ENCODE measurements around the gene PI16. TPM values are rescaled to one million over a fixed set of nuclear protein-coding genes. Genes with fewer than 3 reads are reported as not detected.

The PI16 gene, protein sequence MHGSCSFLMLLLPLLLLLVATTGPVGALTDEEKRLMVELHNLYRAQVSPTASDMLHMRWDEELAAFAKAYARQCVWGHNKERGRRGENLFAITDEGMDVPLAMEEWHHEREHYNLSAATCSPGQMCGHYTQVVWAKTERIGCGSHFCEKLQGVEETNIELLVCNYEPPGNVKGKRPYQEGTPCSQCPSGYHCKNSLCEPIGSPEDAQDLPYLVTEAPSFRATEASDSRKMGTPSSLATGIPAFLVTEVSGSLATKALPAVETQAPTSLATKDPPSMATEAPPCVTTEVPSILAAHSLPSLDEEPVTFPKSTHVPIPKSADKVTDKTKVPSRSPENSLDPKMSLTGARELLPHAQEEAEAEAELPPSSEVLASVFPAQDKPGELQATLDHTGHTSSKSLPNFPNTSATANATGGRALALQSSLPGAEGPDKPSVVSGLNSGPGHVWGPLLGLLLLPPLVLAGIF
- 1 to 10 TPM in 2 of 6 donors, under 1 TPM in 4; 0.23 to 6.9 (median 0.72) TPM for total RNA-seq
- polyA plus RNA-seq: 1 to 10 TPM; 3.0 to 7.3 TPM

DNA sequence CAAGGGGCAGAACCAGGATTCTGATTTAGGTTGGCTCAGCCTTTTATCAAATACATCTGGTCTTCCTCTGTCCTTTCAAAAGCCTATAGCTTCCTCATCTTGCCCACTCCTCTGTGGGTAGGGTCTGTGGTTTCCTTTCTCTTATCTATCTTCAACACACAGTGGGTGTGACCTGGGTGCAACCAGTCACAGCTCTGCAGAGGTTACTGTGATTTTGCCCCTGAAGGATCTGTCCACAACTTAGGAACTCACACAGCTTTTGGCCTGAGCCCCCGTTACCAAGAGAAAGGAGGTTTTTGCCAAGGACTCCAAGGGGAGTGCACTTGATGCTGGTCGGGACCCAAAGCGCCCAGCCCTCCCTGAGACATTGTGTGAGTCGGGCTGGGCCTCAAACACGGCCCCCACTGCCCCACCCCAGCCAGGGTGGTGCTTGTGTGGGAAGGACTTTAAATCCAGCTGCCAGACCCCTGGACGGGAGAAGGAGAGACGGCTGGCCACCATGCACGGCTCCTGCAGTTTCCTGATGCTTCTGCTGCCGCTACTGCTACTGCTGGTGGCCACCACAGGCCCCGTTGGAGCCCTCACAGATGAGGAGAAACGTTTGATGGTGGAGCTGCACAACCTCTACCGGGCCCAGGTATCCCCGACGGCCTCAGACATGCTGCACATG, at the start of gene PI16:
PI16 (plus strand) TSS at position 477 of the 670 bp plus-strand sequence; CDS start at position 500, 23 bp downstream.
- intact Hi-C loops (cut with DNase I): no loop called here
- ATAC-seq (no peak), FAIRE-seq (no peak), DNase-seq (no peak)
- Histone ChIP-seq H3K36me3 (no peaks in the 10 kb centered on the region), H3K4me1 (no peaks in the 10 kb centered on the region), H3K4me3 (no peak within 1 kb of the TSS), H3K27me3 (no peaks in the 10 kb centered on the region), H3K9me3 (no peaks in the 10 kb centered on the region), H3K27ac (no peak within 1 kb of the TSS)
- 80 to 82% methylated on average over 14 of the region's 14 CpGs for WGBS, 2 donors
- TF ChIP-seq, protein P1, sequence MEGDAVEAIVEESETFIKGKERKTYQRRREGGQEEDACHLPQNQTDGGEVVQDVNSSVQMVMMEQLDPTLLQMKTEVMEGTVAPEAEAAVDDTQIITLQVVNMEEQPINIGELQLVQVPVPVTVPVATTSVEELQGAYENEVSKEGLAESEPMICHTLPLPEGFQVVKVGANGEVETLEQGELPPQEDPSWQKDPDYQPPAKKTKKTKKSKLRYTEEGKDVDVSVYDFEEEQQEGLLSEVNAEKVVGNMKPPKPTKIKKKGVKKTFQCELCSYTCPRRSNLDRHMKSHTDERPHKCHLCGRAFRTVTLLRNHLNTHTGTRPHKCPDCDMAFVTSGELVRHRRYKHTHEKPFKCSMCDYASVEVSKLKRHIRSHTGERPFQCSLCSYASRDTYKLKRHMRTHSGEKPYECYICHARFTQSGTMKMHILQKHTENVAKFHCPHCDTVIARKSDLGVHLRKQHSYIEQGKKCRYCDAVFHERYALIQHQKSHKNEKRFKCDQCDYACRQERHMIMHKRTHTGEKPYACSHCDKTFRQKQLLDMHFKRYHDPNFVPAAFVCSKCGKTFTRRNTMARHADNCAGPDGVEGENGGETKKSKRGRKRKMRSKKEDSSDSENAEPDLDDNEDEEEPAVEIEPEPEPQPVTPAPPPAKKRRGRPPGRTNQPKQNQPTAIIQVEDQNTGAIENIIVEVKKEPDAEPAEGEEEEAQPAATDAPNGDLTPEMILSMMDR (IDR thresholded peaks at IDR 0.05): no peak

DNA sequence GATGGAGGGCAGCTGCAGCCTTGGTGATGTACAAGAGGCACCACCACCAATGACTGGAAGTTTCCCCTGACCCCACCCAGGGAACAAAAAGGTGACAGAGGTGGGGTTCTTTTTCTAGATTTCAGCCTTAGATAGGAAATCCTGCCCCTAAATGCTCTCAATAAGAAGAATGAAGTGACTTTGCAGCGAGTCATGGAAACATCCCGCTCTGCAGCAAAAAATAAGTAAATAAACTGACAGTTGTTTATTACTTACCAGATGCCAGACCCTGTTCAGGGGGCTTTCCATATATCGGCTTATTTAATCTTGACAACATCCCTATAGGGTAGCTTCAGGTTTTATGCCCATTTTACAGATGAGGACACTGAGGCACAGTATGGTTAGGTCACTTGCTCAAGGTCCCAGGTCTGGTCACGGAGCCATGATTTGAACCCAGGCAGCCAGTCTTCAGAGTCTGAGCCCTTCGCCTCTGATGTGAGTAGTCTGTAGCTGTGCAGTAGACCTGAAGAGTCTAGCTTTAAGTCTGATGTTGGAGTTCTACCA, 49.6 kb upstream of the PI16 start:
- ATAC-seq (no peak), FAIRE-seq (no peak), DNase-seq (no peak)
- WGBS, 2 donors: 97 to 100% methylated on average over 5 of the region's 5 CpGs
- no peaks in the 10 kb centered on the region for H3K27me3 ChIP-seq
- TF ChIP-seq, protein P1 (IDR thresholded peaks at IDR 0.05): no peak
- H3K4me3 ChIP-seq: no peak overlapping the region
- H3K4me1 ChIP-seq: peaks cover 27 to 36% (median 30%) of the 10 kb centered on the region in 3 donors
- intact Hi-C loops (cut with DNase I): loop anchor here in 1 of 3 donors (10.0 kb wide), 1 partner anchor 70 kb away; no protein-coding TSS in a partner anchor
- peak overlapping the region in 2 of 4 donors; percentile 80 to 81 for H3K27ac ChIP-seq
- H3K36me3 ChIP-seq: peaks cover 0 to 34% (median 9%) of the 10 kb centered on the region in 3 donors
- no peaks in the 10 kb centered on the region for H3K9me3 ChIP-seq

DNA sequence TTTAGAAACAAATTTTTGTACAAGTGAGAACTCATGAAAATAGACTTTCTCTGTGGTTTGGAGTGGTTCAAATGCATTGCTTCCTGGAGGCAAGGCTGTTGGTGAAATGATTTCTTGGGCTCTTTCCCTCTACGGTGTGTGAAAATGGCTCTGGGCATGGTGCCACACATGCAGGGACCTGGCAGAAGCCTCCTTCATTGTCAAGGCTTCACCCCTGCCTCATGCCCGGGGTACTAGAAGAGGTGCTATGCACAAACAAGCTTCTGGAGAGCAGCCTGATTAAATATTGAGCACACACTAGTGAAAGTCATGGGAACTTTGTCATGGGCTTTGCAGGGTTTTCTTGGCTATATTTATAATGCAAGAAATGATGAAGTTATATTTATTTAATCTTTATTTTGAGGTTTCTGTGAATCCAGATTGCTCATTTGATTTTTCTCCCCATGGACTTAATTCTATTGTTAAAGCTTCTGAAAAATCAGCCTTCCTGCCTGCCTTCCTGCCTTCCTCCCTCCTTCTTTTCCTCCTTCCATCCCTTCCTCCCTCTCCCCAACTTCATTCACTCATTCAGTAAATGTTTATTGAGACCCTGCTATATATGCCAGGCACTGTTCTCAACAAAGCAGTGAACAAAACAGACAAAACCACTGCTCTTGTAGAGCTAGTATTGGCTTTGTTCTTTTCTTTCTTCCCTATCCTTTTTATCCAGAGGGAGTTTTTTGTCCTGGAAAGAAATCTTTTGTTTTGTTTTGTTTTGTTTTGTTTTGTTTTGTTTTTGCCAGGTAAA, 47.8 kb upstream of the PI16 start:
- Histone ChIP-seq H3K27ac (peak overlapping the region; percentile 23 to 81 (median 70)), H3K36me3 (peaks cover 0 to 16% (median 0%) of the 10 kb centered on the region in 3 donors), H3K9me3 (no peaks in the 10 kb centered on the region), H3K27me3 (no peaks in the 10 kb centered on the region), H3K4me1 (peaks cover 27 to 36% (median 30%) of the 10 kb centered on the region in 3 donors), H3K4me3 (no peak overlapping the region)
- no peak for FAIRE-seq
- peak; percentile 87 to 95 (median 93) for DNase-seq
- peak; percentile 92 to 97 (median 94) for ATAC-seq
- WGBS, 2 donors: 0 to 8% methylated on average over 2 of the region's 2 CpGs
- intact Hi-C loops (cut with DNase I): loop anchor here in 1 of 3 donors (10.0 kb wide), 1 partner anchor 68 kb away; no protein-coding TSS in a partner anchor
- TF ChIP-seq, protein P1 (IDR thresholded peaks at IDR 0.05): no peak

DNA sequence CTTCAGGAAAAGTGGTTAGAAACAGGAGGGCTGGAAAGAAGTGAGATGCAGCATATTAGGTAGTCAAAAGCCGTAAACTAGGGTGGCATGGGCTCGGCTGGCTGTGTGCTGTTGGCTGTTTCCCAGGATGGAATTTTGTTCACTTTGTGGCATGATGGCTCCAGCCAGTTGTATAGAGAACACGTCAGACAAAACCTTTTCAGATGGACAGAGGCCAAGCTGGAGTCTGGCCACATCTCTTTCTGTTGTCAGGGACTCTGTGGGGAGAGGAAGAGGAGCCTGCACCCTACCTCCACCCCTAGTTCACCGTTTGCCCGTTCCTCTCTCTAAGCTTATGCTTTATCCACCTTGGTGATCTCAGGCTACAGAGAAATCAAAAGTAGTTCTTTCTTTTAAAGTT, 46.8 kb upstream of the PI16 start:
- no peak for FAIRE-seq

More for the DNA sequence above, 46.8 kb upstream of the PI16 start:
- Histone ChIP-seq H3K9me3 (no peaks in the 10 kb centered on the region), H3K4me1 (peaks cover 27 to 36% (median 30%) of the 10 kb centered on the region in 3 donors), H3K27me3 (no peaks in the 10 kb centered on the region), H3K36me3 (peaks cover 0 to 5% (median 0%) of the 10 kb centered on the region in 3 donors), H3K4me3 (no peak overlapping the region), H3K27ac (peak overlapping the region; percentile 1 to 81 (median 70))
- whole genome bisulfite sequencing, 2 donors: 8 to 15% methylated on average over 5 of the region's 5 CpGs
- TF ChIP-seq, protein P1 (IDR thresholded peaks at IDR 0.05): no peak
- intact Hi-C loops (cut with DNase I): loop anchor here in 1 of 3 donors (10.0 kb wide), 1 partner anchor 67 kb away; no protein-coding TSS in a partner anchor
- DNase-seq: peak in 5 of 6 donors; percentile 66 to 91 (median 78)
- peak; percentile 61 to 93 (median 76) for ATAC-seq
